IMR-90 (cell line): ENCODE data around the gene ISOC1.

ENCODE experiments used
- BHLHE40 ChIP-seq: fragments of 150-350 bp; IDR thresholded peaks from 2 replicates; pipeline ENCODE4 v1.6.1; 2016; ENCODE audit warnings: mild to moderate bottlenecking, low read depth, low read length
- CTCF ChIP-seq: conservative IDR thresholded peaks from 2 replicates; pipeline ENCODE4 v1.5.1; 2012; ENCODE audit warnings: mild to moderate bottlenecking, low read depth, low read length, improper control_type of control experiment
- FOS ChIP-seq: fragments of 150-350 bp; IDR thresholded peaks from 2 replicates; pipeline ENCODE4 v1.6.1; 2016; ENCODE audit warnings: low read depth, low read length
- MAFK ChIP-seq: IDR thresholded peaks from 2 replicates; pipeline ENCODE4 v1.6.1; 2012; ENCODE audit warnings: low read depth, low read length, improper control_type of control experiment
- MAZ ChIP-seq: IDR thresholded peaks from 2 replicates; pipeline ENCODE4 v1.6.1; 2012; ENCODE audit warnings: low read depth, mild to moderate bottlenecking, low read length, improper control_type of control experiment, moderate library complexity, borderline replicate concordance
- POLR2A ChIP-seq: IDR thresholded peaks from 2 replicates; pipeline ENCODE4 v1.6.1; 2012; ENCODE audit warnings: mild to moderate bottlenecking, low read depth, low read length
- RAD21 ChIP-seq: IDR thresholded peaks from 2 replicates; pipeline ENCODE4 v1.6.1; 2012; ENCODE audit warnings: low read length, improper control_type of control experiment
- RCOR1 ChIP-seq: IDR thresholded peaks from 2 replicates; pipeline ENCODE4 v1.6.1; 2012; ENCODE audit warnings: mild to moderate bottlenecking, low read length, improper control_type of control experiment; ENCODE audit not compliant: insufficient replicate concordance
- RFX5 ChIP-seq: IDR thresholded peaks from 2 replicates; pipeline ENCODE4 v1.8.0; 2012; ENCODE audit warnings: low read depth, mild to moderate bottlenecking, low read length, moderate library complexity

- TF ChIP-seq CTCF = no peak
- no peak for TF ChIP-seq RAD21
- TF ChIP-seq RCOR1 = no peak
- TF ChIP-seq RFX5 = no peak
- no peak for TF ChIP-seq POLR2A
- TF ChIP-seq FOS = no peak
- TF ChIP-seq MAZ = no peak
- no peak for TF ChIP-seq BHLHE40
- no peak for TF ChIP-seq MAFK
These were observed 28.8 kb upstream of the ISOC1 start for GRCh38 chr5:129065721-129066120.
